Caki2 (cell line): Measurements from ENCODE around the gene MEIS3. TPM values are rescaled to one million over a fixed set of nuclear protein-coding genes. Genes with fewer than 3 reads are reported as not detected.

ENCODE experiments used
- total RNA-seq: library from RNA; depleted of rRNA; stranded (reverse); fragments of >200 nt; shearing (Covaris generic); gene quantifications from 2 replicates; pipeline ENCODE4 v1.2.3, GENCODE V29; 2014; ENCODE audit warnings: low replicate concordance; rRNA removed

The MEIS3 gene
- total RNA-seq, 1 experiment from 2014 or later = 44.4 TPM

Other genes with a start within 250 kb of the MEIS3 start
- 40.8 and 41.7 TPM in 2 replicates for gene BBC3, start 188.3 kb downstream of the MEIS3 start, total RNA-seq
- 26.4 and 28.8 TPM in 2 replicates for gene CCDC9, start 163.0 kb downstream of the MEIS3 start, total RNA-seq
- gene INAFM1, start 144.6 kb downstream of the MEIS3 start, total RNA-seq = 2.4 and 5.0 TPM in 2 replicates
- 1.5 and 3.1 TPM in 2 replicates for gene C5AR1, start 109.7 kb downstream of the MEIS3 start, total RNA-seq
- not detected in 2 replicates for gene C5AR2, start 87.4 kb downstream of the MEIS3 start, total RNA-seq
- 12.5 and 23.4 TPM in 2 replicates for gene DHX34, start 70.2 kb downstream of the MEIS3 start, total RNA-seq
- not detected in 2 replicates for gene SLC8A2, start 52.4 kb upstream of the MEIS3 start, total RNA-seq
- 4.7 and 4.8 TPM in 2 replicates for gene KPTN, start 64.7 kb upstream of the MEIS3 start, total RNA-seq
- gene NAPA, start 95.5 kb upstream of the MEIS3 start, total RNA-seq = 48.5 and 100 TPM in 2 replicates
- gene ZNF541, start 153.6 kb upstream of the MEIS3 start, total RNA-seq = not detected in 2 replicates
- 0.29 and 0.34 TPM in 2 replicates for gene BICRA, start 189.6 kb upstream of the MEIS3 start, total RNA-seq